Activated effector memory CD4-positive, alpha-beta T cell treated with Interleukin-2 at 50 U/mL for 16 hours (primary cell): ENCODE data around the gene CST9.
"Not testable (repeated sequence)": the region's sequence is repeated elsewhere in the genome, so short reads cannot be mapped to it uniquely, and the experiment has no call there.

Experiments used
- DNase-seq: peaks from one replicate; pipeline ENCODE4 v3.0.0-alpha.2; 2020

CST9 gene

DNA sequence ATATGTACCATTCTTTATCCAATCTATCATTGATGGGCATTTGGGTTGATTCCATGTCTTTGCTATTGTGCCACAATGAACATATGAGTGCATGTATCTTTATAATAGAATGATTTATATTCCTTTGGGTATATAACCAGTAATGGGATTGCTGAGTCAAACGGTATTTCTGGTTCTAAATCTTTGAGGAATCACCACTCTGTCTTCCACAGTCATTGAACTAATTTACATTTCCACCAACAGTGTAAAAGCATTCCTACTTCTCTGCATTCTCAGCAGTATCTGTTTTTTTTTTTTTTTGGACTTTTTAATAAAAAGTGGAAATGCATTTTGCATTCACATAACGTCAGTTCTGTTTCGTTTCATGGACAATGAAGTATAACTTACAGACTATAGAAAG lies 16.7 kb upstream of the CST9 start:
- DNase-seq, result not testable (repeated sequence)

DNA sequence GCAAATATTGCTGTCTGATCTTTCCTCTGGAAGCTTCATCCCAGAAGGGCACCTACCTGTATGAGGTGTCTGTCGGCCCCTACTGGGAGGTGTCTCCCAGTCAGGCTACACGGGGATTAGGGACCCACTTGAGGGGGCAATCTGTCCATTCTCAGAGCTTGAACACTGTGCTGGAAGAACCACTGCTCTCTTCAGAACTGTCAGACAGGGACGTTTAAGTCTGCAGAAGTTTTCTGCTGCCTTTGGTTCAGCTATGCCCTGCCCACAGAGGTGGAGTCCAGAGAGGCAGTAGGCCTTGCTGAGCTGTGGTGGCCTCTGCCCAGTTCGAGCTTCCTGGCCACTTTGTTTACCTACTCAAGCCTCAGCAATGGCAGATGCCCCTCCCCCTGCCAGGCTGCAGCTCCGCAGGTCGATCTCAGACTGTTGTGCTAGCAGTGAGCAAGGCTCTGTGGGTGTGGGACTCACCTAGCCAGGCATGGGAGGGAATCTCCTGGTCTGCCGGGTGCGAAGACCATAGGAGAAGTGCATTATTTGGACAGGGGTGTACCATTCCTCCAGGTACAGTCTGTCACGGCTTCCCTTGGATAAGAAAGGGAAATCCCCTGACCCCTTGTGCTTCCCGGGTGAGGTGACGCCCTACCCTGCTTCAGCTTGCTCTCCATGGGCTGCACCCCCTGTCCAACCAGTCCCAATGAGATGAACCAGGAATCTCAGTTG lies 15.1 kb upstream of the CST9 start:
- not testable (repeated sequence) for DNase-seq

DNA sequence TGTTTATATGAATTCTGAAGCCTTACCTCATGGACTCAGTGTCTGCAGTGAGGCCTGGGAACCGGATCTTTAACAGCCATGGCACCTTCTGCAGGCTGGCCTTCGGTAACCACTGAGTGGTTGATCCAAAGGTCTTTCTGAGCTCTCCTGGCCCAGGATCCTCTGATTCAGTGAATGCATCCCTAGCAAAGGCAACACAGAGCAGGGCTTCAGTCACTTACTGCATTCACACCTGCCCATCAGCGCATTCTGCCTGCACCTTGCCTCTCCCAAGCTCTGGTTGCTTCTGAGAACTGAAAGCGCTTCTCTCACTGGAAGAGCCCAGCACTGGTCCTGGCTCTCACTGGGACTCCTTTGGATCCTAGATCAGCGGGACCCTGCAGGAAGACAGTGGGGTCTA lies 8.4 kb upstream of the CST9 start:
- no peak for DNase-seq

DNA sequence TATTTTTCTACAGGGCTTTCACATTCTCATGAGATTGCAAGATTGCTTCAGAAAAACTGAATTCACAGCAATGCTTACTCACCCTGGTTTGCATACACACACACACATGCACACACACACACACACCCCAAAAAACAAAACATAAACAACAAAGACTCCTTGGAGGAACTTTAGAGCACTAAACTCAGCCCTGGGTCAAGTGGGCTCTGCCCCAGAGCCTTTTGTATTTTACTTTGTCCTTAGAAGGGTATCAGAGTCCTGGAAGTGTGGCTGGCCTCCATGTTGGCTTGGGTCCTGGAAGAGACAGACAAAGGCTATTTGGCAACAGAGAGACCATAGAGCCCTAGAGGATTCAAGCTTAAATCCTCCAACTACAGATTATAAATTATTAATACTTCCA lies 8.0 kb upstream of the CST9 start:
- DNase-seq, result no peak

DNA sequence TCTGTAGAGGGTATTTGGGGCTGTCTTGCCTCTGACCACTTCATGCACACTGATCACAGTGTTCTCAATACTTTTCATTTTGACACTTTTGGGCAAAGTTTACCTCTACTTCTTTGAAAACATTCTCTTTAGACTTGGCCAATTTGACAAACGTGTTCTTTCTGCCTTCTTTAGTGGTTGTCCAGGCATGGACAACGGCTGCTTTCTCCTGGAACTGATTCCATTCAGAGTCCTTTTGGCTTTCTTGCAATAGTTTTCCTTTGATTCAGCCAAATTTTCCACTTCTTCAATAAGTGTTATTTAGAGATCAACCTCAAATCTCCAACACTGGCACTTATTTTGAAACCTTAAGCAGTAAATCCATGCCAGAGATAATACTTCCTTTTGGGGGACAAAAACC lies 6.7 kb upstream of the CST9 start:
- no peak for DNase-seq

DNA sequence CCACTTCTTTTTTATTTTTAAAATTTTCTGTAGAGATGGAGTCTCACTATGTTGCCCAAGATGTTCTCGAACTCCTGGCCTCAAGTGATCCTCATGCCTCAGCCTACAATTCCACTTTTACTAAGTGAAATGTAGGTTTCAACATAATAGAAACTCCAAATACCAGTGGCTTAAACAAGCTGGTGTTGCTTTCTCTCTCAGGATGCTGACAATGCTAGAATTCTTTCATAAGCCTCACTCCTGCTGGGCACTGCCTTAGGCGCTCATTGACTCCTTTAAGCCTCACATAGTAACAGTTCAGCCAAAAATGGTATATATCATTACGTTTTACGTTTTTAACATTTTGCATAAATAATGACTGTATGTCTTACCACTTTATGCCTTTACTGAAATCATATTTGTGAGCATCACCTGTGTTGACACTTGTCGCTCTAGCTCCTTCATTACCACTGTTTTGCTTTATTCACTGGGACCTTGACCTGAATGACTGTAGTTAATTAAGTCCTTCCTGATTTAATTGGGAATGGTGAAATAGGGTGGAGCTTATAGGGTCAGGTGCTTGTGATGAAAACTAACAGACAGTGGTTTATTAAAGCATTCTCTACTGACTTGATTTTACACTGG lies 3.9 kb upstream of the CST9 start:
- no peak for DNase-seq

DNA sequence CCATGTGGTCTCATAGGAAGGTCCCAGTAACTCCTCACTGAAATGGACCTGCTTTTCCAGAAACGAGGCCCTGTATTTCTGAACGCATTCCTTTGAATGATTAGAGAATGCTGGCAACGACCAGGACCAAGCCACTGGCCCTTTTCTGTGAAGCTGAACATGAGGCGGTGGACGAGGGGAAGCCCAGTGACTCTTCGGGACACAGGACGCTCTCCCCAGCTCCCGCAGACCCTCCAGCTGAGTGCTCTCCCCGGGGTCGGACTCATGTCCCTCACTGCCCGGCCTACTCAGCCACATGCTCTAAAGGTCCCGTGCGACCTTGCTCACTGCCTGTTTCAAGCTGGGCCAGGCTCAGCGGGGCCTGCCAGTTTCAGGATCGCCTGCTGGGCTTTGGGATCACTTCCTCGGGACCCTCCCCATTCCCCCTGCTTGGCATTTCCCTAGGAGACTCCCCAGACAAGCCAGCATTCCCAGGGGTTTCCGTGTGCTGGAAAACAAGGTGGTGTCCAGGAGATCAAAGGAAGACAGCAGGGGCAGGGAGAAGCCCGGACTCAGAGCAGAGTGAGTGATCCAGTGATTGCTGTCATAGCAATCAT lies 2.6 kb upstream of the CST9 start:
- DNase-seq, result no peak

DNA sequence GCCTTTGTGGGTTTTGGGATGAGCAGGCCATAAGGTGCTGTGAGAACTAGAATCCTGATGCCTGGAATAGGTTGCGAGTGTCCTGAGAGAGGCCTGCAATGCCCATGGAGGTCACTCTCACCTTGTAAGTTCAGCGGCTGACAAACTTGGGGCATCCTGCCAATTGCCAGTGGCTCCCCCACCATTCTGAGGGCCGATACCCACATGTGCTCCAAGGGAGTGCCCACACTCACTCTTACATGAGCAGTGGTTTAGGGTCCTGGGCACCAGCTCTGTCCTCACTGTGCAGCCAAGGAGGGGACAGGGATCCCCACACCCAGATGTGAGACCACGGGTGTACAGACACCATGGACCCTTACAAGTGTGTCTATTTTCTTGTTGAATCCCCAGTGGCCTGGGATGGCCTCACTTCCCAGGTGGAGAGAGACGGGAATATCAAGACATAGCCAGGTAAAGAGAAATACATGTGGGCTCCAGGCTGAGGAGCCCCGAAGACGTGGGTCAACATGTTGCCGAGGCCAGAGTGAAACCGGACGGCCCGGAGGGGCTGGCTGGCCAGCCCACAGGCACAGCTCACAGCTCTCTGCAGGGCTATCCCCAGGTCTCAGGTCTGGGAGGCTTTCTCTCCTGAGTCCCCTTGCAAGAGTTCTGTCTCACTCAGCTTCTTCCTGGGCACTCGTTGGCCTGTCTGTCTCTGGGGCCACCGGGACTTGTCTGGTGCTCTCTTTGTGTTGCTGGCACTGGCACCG lies 2.0 kb upstream of the CST9 start:
- DNase-seq, result no peak

DNA sequence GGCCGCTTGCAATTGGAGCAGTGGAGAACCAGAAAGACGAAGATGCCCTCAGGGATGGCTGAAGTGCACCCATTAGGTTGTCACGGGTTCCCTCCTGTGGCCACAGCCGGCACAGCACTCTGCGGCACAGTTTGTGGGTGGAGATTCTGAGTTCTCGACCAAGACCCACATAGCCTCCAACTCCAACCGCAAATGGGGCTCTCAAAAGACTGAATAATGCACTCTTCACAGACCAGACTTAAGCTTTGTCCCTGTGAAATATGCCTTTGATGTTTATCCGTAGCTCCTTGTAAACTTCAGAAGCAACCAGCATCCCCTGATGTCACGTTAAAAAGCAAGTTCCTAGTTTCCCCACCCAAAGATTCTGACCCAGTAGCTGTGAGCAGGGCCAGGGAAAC lies 934 bp upstream of the CST9 start:
- DNase-seq, result peak; percentile 27

DNA sequence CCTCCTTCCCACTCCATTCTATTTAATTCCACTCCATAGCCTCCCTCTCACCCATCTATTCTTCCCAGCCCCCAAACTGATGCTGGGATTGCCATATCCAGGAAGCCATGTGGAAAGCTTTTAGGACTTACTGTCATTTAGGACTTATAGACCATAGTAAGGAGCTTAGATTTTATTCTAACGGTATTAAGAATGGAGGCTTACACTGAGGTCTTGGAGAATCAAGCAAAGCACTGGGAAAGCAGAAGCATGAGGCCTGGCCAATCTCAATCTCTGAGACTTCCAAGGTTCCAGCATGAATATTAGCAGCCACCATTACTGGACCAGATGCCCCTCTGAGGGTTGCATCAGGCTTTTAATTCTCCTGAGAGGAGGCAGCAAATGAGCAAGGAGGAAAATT lies 1.4 kb downstream of the CST9 start:
- no peak for DNase-seq

DNA sequence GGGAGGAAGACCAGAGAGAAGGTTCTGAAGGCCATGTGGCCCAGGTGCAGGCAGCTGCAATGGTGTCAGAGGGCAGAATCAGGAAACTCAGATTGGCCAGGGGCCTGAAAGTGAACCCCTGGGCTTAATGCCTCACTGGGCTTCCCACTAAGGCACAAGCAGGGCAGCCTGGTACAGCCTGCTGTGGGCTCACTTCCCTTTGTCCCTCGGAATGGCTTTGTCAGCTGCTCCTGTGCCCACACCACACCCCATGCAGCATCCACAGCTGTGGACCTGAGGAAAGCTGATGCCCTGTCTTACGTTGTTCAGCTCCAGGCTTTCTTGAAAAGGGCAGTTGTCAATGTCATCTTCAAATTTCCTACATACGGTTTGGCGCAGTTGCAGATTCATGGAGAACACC lies 2.4 kb downstream of the CST9 start:
- no peak for DNase-seq

DNA sequence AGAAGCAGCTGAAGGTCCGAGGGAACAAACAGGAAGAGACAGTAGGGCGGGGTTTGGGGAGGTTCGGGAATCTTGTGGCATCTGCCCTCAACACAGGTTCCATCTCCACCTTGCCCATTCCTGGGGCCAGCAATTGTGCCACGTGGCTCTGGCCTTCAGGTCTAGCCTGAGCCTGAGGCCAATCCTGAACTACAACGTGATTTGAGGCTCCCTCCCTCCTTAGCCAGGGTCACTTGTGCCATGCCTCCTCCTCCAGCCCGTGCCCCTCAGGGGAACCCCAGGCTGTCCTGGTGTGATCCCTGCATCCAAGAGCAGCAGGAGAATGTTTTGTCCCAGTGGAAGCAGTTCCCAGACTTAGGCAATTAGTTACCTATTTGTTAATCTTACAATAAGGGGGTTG lies 3.0 kb downstream of the CST9 start:
- DNase-seq, result no peak

DNA sequence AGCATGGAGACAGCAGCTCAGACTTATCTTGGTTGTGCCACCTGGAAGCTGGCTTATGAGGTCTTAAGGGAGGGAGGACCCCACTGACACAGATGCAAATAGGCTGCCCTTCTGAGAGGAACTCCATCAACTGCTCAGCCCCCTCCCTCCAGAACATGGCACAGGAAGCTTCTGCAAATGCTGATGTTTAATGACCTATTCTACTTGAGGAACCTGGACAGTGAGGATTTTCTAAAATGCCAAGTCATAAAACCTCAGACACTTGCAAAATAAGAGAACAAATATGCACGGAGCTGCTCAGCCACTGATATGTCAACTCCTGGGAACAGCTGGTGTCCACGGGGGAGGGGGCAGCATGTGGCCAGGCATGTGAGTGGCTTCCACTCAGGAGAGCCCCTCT lies 3.5 kb downstream of the CST9 start:
- no peak for DNase-seq

DNA sequence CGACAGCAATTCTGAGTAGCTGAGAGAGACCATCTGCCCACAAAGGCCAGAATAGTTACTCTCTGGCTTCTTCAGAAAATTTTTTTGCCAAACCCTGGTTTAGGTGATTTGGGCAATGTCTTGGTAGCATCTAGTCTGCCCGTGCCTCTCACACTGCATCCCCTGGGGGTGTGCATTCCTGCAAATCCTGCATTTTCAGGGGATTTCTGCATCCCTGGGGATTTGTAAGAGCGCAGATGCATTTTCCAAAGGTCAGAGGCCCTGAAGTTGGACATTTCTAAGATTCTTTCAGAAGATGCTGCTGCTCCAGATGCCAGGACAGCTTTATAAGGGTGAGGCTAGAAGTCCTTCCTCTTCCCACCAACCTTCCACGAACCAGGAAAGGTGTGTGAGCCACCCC lies 4.0 kb downstream of the CST9 start:
- no peak for DNase-seq

DNA sequence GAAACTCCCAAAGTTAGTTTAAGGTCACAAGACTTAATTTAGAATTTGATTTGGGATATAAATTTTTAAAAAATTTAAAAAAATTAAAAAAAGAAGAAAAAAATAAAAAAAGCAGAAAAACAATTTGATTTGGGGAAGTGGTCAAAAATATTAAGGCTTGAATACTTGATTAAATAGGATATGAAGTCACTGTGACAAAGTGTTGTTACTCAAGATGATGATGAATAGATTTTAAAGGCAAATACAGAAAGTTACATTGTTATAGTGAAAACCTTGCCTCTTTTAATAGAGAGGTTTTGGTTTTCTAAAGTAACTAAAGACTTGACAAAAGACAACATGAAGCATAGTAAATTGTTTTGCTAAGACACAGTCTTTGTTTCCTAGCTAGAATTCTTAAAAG lies 7.2 kb downstream of the CST9 start:
- no peak for DNase-seq

DNA sequence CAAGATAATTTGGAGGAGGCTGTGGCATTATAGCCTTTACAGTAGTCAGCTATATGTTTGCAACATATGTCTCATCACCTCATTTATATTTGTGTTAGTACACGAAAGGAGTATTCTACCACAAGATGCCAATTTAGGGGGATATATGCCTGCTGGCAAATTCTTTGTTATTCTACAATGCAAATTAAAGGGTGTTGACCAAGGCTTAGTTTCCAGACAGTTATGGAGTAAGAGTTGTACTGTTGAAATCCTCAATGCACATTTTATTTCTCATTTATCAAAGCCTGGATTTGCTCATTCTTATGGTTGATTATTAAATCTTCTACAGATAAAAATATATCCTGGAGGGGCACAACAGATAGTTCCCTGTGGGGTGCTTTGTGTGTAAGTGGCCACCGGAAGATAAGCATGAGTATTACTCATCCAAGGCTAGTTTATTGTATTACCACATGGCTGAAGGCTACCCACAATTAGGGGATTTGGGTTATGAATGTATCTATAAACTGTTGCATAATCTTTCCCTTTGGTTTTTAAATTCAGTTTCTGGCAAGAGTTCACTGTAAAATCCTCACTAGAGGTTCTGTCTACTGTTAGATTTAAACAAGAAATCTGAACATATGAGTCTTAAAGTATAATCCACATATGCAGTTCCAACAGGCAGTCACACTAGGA lies 9.0 kb downstream of the CST9 start:
- no peak for DNase-seq

DNA sequence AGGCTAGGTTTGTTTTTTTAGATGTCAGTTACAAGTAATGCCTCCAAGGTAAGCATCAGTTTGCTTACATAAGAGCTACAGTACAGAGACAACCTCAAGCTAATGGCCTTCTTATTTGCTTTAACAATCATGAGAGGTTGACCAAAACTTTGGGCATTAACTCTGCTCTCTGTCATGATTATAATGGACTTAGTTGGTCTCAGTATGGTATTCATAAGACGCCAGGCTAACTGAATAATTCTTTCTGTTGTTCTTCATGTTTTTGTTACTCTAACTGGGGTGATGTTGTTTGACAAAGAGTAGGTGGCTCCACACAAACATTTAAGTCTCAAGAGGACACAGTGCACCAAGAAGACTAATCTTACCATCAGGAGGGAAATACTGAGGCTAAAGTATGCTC lies 9.8 kb downstream of the CST9 start:
- DNase-seq, result no peak

DNA sequence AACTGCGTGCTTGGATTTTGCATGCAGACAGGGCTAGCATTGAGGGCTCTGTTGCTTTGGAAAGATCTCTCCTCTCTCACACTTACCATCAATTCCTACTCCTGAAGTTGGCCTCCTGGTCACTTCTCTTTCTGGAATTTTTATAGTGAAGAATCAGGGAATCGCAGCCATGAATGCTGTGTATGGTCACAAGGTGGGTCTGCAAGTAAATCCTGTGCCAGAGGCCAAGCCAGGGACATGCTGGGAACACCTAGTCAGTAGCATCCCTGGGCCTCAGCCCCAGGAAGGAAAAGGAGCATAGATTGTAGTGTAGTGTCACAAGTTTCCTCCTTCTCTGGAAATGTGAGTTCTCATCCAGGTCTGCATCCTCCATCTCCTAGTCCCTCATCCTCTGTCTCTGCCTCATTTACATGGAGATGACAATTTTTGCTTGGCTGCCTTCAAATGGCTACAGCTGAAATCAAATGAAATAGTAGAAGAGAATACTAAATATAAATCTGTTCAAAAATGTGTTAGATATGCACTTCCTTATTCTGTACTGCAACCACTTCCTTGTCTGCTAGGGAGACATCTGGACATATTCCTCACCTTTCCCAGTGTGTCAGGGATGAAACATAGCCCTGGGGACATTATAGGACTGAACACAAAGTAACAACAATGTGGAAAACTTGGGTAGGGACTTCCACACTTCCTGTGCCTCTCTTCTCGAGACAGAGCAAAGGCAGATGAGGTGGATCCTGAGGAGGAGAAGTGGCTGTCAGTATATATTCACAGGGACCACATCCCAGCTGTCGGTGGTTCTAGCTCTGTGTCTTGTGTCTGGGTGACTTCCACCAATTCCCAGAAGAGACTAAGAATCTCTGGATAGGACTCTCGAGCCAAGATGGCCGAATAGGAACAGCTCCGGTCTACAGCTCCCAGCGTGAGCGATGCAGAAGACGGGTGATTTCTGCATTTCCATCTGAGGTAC lies 17.0 kb downstream of the CST9 start:
- no peak for DNase-seq

DNA sequence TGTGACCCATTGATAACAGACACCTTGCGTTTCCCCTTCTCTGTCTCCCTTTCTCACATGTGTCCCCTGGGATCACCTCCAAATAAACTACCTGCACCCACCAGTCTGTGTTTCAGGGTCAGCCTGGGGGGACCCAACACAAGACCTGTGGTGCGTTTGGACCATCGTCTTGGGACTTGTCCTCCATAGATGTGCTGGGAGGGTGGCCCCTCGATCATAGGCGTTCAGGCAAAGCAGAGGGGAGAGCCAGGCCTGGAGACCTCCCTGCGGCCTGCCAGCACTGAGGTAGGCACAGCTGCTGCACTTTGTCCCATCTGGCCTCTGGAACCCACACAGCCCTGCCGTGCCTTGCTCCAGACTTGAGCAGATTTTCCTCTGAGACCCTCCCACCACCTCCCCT lies 18.1 kb downstream of the CST9 start:
- DNase-seq, result no peak

DNA sequence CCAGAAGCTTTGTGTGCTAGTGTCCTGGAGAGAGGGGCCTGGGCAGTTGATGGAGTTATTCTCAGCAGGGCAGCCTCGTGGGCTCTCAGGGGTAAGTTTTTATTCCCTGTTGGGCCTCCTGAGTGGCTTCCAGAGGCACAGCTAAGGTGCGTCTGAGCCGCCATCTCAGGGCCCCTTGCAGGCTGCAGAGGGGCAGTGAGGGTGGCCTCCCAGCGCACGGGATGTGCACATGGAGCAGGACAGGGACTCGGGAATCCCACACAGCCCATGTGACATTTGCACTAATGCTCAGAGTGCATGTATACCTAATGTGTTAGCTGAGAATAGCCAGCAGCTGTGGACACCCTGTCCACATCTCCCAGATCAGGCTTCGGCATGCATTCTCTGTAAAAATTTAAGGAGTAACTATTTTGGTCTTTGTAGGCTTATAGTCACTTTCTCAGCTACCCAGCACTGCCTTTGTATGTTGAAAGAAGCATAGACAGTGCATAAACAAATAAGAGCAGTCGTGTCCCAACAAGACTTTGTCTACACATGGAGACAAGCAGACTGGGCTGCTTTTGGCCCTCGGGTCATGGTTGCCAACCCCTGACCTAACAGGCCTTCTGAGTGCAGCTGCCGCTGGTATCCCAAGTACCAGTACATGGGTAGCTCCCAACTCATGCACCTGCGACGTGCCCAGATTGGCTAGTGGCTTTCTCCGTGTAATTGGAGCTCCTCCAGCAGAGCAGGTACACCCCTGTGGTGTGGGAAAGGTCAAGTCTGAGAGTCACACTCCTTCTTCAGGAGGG lies 18.8 kb downstream of the CST9 start:
- DNase-seq, result no peak
